ENCODE measurements around the gene RAB33B.

RAB33B gene

DNA sequence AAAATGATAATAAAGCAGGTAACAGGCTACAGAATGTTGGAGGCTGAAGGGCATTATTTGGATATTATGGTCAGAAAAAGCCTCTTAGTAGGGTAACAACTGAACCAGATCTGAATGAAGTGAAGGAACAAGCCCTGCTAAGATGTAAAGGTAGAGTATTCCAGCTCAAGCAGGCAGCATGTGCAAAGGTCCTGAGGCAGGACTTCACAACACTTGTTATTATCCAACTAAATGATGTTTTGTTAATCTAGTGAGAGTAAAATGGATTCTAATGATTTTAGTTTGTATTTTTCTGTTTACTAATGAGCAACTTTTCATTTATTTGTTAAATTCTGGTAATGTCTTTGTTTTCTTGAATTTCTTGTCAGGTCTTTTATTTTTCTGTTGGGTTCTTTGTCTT, 35.7 kb downstream of the RAB33B start:
- Histone ChIP-seq H3K9me3 (ENCODE audit: control insufficient read depth, low read depth, low read length) (no peaks in the 10 kb centered on the region), H3K9ac (ENCODE audit: low read length) (no peak overlapping the region), H3K4me1 (ENCODE audit: control insufficient read depth, low read depth, low read length) (peaks cover 6% of the 10 kb centered on the region), H3K36me3 (ENCODE audit: control insufficient read depth, low read depth, low read length) (no peaks in the 10 kb centered on the region), H3K27me3 (ENCODE audit: control insufficient read depth, insufficient read depth, low read length) (no peaks in the 10 kb centered on the region), H3K27ac (ENCODE audit: low read length) (no peak overlapping the region), H3K4me3 (ENCODE audit: low read length) (no peak overlapping the region)

- Histone ChIP-seq H3K4me3 (ENCODE audit: low read length) (no peak overlapping the region), H3K4me1 (ENCODE audit: control insufficient read depth, low read depth, low read length) (peaks cover 6% of the 10 kb centered on the region), H3K27ac (ENCODE audit: low read length) (no peak overlapping the region), H3K9me3 (ENCODE audit: control insufficient read depth, low read depth, low read length) (no peaks in the 10 kb centered on the region), H3K36me3 (ENCODE audit: control insufficient read depth, low read depth, low read length) (no peaks in the 10 kb centered on the region), H3K9ac (ENCODE audit: low read length) (no peak overlapping the region), H3K27me3 (ENCODE audit: control insufficient read depth, insufficient read depth, low read length) (no peaks in the 10 kb centered on the region)
These were observed 38.5 kb downstream of the RAB33B start for GRCh38 chr4:139492429-139492828.

- no peak overlapping the region for H3K9ac ChIP-seq (ENCODE audit: low read length)
- H3K36me3 ChIP-seq (ENCODE audit: control insufficient read depth, low read depth, low read length) = no peaks in the 10 kb centered on the region
- no peak overlapping the region for H3K27ac ChIP-seq (ENCODE audit: low read length)
- H3K27me3 ChIP-seq (ENCODE audit: control insufficient read depth, insufficient read depth, low read length) = no peaks in the 10 kb centered on the region
- H3K4me3 ChIP-seq (ENCODE audit: low read length) = no peak overlapping the region
- H3K4me1 ChIP-seq (ENCODE audit: control insufficient read depth, low read depth, low read length) = peaks cover 6% of the 10 kb centered on the region
- H3K9me3 ChIP-seq (ENCODE audit: control insufficient read depth, low read depth, low read length) = no peaks in the 10 kb centered on the region
These were observed 39.3 kb downstream of the RAB33B start for GRCh38 chr4:139493176-139493575.

DNA sequence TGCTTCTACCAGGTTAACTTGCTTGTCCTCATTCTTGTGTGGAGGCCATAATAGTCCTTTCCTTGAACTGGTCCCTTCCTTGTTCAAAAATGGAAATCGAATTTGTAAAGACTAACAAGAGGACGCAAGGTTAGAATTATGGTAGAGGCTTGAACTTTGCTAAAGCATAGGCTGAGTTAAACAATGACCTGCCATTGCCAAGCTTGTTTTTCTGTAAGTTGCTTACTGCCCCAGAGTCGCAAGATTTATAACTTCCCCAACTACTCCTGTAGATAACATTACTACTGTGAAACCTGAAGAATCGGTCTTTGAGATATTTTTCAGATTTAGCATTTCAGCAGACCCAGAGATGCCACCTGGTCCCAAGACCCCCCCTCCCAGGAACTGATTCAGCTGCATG, 45.3 kb downstream of the RAB33B start:
- no peak overlapping the region for H3K27ac ChIP-seq (ENCODE audit: low read length)
- no peak overlapping the region for H3K4me3 ChIP-seq (ENCODE audit: low read length)
- no peak overlapping the region for H3K9ac ChIP-seq (ENCODE audit: low read length)
- H3K4me1 ChIP-seq (ENCODE audit: control insufficient read depth, low read depth, low read length) = no peaks in the 10 kb centered on the region
- H3K27me3 ChIP-seq (ENCODE audit: control insufficient read depth, insufficient read depth, low read length) = no peaks in the 10 kb centered on the region
- H3K36me3 ChIP-seq (ENCODE audit: control insufficient read depth, low read depth, low read length) = no peaks in the 10 kb centered on the region
- H3K9me3 ChIP-seq (ENCODE audit: control insufficient read depth, low read depth, low read length) = no peaks in the 10 kb centered on the region

GRCh38 chr4:139501117-139501516, 47.2 kb downstream of the RAB33B start:
- Histone ChIP-seq H3K9me3 (ENCODE audit: control insufficient read depth, low read depth, low read length) (no peaks in the 10 kb centered on the region), H3K27me3 (ENCODE audit: control insufficient read depth, insufficient read depth, low read length) (no peaks in the 10 kb centered on the region), H3K9ac (ENCODE audit: low read length) (no peak overlapping the region), H3K36me3 (ENCODE audit: control insufficient read depth, low read depth, low read length) (no peaks in the 10 kb centered on the region), H3K4me1 (ENCODE audit: control insufficient read depth, low read depth, low read length) (no peaks in the 10 kb centered on the region), H3K4me3 (ENCODE audit: low read length) (no peak overlapping the region), H3K27ac (ENCODE audit: low read length) (no peak overlapping the region)

- H3K27me3 ChIP-seq (ENCODE audit: control insufficient read depth, insufficient read depth, low read length) = no peaks in the 10 kb centered on the region
- no peak overlapping the region for H3K9ac ChIP-seq (ENCODE audit: low read length)
- no peaks in the 10 kb centered on the region for H3K36me3 ChIP-seq (ENCODE audit: control insufficient read depth, low read depth, low read length)
- H3K27ac ChIP-seq (ENCODE audit: low read length) = no peak overlapping the region
- H3K4me3 ChIP-seq (ENCODE audit: low read length) = no peak overlapping the region
- no peaks in the 10 kb centered on the region for H3K4me1 ChIP-seq (ENCODE audit: control insufficient read depth, low read depth, low read length)
- no peaks in the 10 kb centered on the region for H3K9me3 ChIP-seq (ENCODE audit: control insufficient read depth, low read depth, low read length)
These were observed 47.6 kb downstream of the RAB33B start for GRCh38 chr4:139501527-139501926.

- no peaks in the 10 kb centered on the region for H3K4me1 ChIP-seq (ENCODE audit: control insufficient read depth, low read depth, low read length)
These were observed 48.3 kb downstream of the RAB33B start for GRCh38 chr4:139501927-139502899.

DNA sequence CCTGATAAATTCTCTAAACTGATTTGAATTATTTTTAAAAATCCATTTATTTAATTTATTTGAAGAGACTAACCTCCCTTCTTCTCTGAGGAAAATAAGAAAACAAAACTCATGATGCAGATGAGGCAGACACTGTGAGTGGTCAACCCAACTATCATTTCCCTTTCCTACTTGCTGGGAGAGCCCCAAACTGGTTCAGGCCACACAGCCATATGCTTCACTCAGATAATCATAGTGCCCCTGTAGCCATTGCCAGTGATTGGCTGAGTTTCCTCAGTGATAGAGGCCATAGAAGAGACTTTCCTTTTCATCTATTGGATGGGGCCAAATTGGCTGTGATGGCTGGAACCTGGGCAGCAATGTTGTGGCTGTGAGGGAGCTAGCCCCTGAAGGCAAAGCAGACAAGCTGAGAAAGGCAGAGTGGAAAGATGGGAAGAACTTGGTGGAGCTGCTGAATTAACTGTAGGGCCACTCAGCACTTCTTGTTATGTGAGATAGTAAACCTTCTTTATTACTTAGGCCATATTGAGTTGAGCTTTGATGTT, 49.8 kb downstream of the RAB33B start:
- Histone ChIP-seq H3K4me3 (ENCODE audit: low read length) (no peak overlapping the region), H3K36me3 (ENCODE audit: control insufficient read depth, low read depth, low read length) (no peaks in the 10 kb centered on the region), H3K27ac (ENCODE audit: low read length) (no peak overlapping the region), H3K27me3 (ENCODE audit: control insufficient read depth, insufficient read depth, low read length) (no peaks in the 10 kb centered on the region), H3K9me3 (ENCODE audit: control insufficient read depth, low read depth, low read length) (no peaks in the 10 kb centered on the region), H3K9ac (ENCODE audit: low read length) (no peak overlapping the region), H3K4me1 (ENCODE audit: control insufficient read depth, low read depth, low read length) (no peaks in the 10 kb centered on the region)

More at GRCh38 chr4:139501927-139502899, 48.3 kb downstream of the RAB33B start:
- H3K9me3 ChIP-seq (ENCODE audit: control insufficient read depth, low read depth, low read length) = no peaks in the 10 kb centered on the region
- H3K27me3 ChIP-seq (ENCODE audit: control insufficient read depth, insufficient read depth, low read length) = no peaks in the 10 kb centered on the region
- no peak overlapping the region for H3K27ac ChIP-seq (ENCODE audit: low read length)
- no peak overlapping the region for H3K9ac ChIP-seq (ENCODE audit: low read length)
- no peak overlapping the region for H3K4me3 ChIP-seq (ENCODE audit: low read length)
- no peaks in the 10 kb centered on the region for H3K36me3 ChIP-seq (ENCODE audit: control insufficient read depth, low read depth, low read length)

DNA sequence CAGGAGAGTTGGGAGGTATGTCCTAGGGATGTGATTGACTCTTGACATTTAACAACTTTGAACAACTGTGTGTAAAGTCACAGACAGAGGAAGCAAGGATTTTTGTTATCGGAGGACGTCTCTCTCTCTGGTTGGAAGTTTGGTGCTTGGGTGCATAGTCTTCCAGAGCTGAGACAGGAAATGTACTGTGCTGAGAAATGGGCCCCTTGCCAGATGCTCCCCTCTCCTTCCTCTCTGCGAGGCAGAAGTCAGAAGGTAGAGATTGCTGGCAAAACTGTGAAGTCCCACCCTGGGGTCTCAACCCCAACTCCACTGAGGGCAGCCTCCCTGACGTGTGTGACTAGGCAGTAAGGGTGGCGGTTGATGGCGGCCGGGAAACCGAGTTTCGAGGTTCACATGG, 52.9 kb downstream of the RAB33B start:
- H3K4me1 ChIP-seq (ENCODE audit: control insufficient read depth, low read depth, low read length) = no peaks in the 10 kb centered on the region
- H3K9ac ChIP-seq (ENCODE audit: low read length) = no peak overlapping the region
- no peaks in the 10 kb centered on the region for H3K9me3 ChIP-seq (ENCODE audit: control insufficient read depth, low read depth, low read length)
- no peak overlapping the region for H3K4me3 ChIP-seq (ENCODE audit: low read length)
- H3K36me3 ChIP-seq (ENCODE audit: control insufficient read depth, low read depth, low read length) = no peaks in the 10 kb centered on the region
- no peaks in the 10 kb centered on the region for H3K27me3 ChIP-seq (ENCODE audit: control insufficient read depth, insufficient read depth, low read length)
- no peak overlapping the region for H3K27ac ChIP-seq (ENCODE audit: low read length)

GRCh38 chr4:139508581-139509237, 54.8 kb downstream of the RAB33B start:
- Histone ChIP-seq H3K4me3 (ENCODE audit: low read length) (no peak overlapping the region), H3K4me1 (ENCODE audit: control insufficient read depth, low read depth, low read length) (no peaks in the 10 kb centered on the region), H3K27ac (ENCODE audit: low read length) (no peak overlapping the region), H3K27me3 (ENCODE audit: control insufficient read depth, insufficient read depth, low read length) (no peaks in the 10 kb centered on the region), H3K36me3 (ENCODE audit: control insufficient read depth, low read depth, low read length) (no peaks in the 10 kb centered on the region), H3K9me3 (ENCODE audit: control insufficient read depth, low read depth, low read length) (no peaks in the 10 kb centered on the region), H3K9ac (ENCODE audit: low read length) (no peak overlapping the region)

DNA sequence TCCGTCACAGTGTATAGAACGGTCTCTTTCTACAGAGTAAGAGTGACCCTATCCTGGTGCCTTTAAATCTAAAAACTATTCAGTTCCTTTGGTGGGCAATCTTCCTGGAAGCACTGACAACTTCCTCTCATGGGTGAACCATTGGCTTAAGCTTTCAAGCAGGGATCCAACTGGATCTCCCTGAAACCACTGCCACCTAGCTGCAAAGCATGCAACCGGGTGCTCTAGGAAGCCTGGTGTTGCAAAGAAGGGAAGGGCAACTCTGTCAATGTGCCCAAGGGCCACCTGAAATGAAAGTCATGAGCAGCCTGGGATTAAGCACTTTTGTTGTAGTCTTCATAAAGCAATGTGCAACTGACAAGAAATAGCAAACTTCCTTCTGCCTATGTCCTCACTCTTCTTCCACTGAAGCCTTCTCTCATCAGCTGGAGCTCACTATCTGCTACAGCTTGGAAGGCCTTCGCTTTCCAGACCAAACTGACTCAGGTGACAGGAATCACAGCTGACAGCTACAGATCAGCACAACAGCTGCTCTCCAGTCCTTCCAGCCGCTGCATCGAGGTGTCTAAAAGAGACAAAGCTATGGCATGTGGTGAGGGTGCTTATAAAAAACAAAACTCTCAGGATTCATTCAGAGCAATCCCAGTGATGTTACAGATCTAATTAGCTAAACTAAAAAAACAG, 55.9 kb downstream of the RAB33B start:
- no peak overlapping the region for H3K9ac ChIP-seq (ENCODE audit: low read length)
- H3K27ac ChIP-seq (ENCODE audit: low read length) = no peak overlapping the region
- H3K36me3 ChIP-seq (ENCODE audit: control insufficient read depth, low read depth, low read length) = no peaks in the 10 kb centered on the region
- no peak overlapping the region for H3K4me3 ChIP-seq (ENCODE audit: low read length)
- no peaks in the 10 kb centered on the region for H3K9me3 ChIP-seq (ENCODE audit: control insufficient read depth, low read depth, low read length)
- no peaks in the 10 kb centered on the region for H3K27me3 ChIP-seq (ENCODE audit: control insufficient read depth, insufficient read depth, low read length)
- H3K4me1 ChIP-seq (ENCODE audit: control insufficient read depth, low read depth, low read length) = no peaks in the 10 kb centered on the region
